H9 (cell line): Measurements from ENCODE around the gene MRPL36. TPM values are rescaled to one million over a fixed set of nuclear protein-coding genes. Genes with fewer than 3 reads are reported as not detected.

Experiments
- DNase-seq: peaks from one replicate; pipeline ENCODE4 v3.0.0-alpha.2; 2017
- H2AFZ ChIP-seq: one replicate; pipeline ENCODE4 v1.6.1; 2013; ENCODE audit warnings: mild to moderate bottlenecking, low read length, control low read depth, moderate library complexity
- H2AK5ac ChIP-seq: 2 replicates; pipeline ENCODE4 v1.6.1; 2013; ENCODE audit warnings: low read length, control low read depth, mixed read lengths; ENCODE audit not compliant: insufficient read length
- H2BK120ac ChIP-seq: one replicate; pipeline ENCODE4 v1.6.1; 2013; ENCODE audit warnings: low read depth, mild to moderate bottlenecking, low read length, control low read depth, inconsistent platforms; ENCODE audit not compliant: poor library complexity, severe bottlenecking
- H2BK12ac ChIP-seq: 2 replicates; pipeline ENCODE4 v1.6.1; 2013; ENCODE audit warnings: low read length, control low read depth, mixed read lengths, low read depth; ENCODE audit not compliant: insufficient read length
- H2BK15ac ChIP-seq: 2 replicates; pipeline ENCODE4 v1.6.1; 2013; ENCODE audit warnings: low read depth, low read length, control low read depth
- H2BK20ac ChIP-seq: one replicate; pipeline ENCODE4 v1.6.1; 2013; ENCODE audit warnings: low read depth, mild to moderate bottlenecking, low read length, control low read depth, inconsistent platforms; ENCODE audit not compliant: poor library complexity, severe bottlenecking
- H2BK5ac ChIP-seq: 2 replicates; pipeline ENCODE4 v1.6.1; 2013; ENCODE audit warnings: low read length, control low read depth, mixed read lengths; ENCODE audit not compliant: insufficient read length
- H3K14ac ChIP-seq: 2 replicates; pipeline ENCODE4 v1.6.1; 2013; ENCODE audit warnings: low read length, control low read depth; ENCODE audit not compliant: insufficient read depth
- H3K18ac ChIP-seq: 2 replicates; pipeline ENCODE4 v1.6.1; 2013; ENCODE audit warnings: low read depth, mild to moderate bottlenecking, mixed read lengths, low read length, control low read depth; ENCODE audit not compliant: insufficient read length
- H3K23ac ChIP-seq: 2 replicates; pipeline ENCODE4 v1.6.1; 2013; ENCODE audit warnings: low read length, control low read depth, mixed read lengths, low read depth; ENCODE audit not compliant: insufficient read length
- H3K23me2 ChIP-seq: 2 replicates; pipeline ENCODE4 v1.6.1; 2013; ENCODE audit warnings: low read depth, mild to moderate bottlenecking, mixed read lengths, low read length, control low read depth; ENCODE audit not compliant: insufficient read length, poor library complexity, severe bottlenecking
- H3K27ac ChIP-seq: 2 replicates; pipeline ENCODE4 v1.5.1; 2013; ENCODE audit warnings: low read length, control low read depth, mixed read lengths, low read depth; ENCODE audit not compliant: insufficient read length
- H3K27me3 ChIP-seq: 2 replicates; pipeline ENCODE4 v1.6.1; 2013; ENCODE audit warnings: low read length, control low read depth, inconsistent platforms; ENCODE audit not compliant: insufficient read depth
- H3K4ac ChIP-seq: 2 replicates; pipeline ENCODE4 v1.6.1; 2013; ENCODE audit warnings: low read depth, mild to moderate bottlenecking, control low read depth, inconsistent platforms, low read length, moderate library complexity
- H3K4me1 ChIP-seq: 2 replicates; pipeline ENCODE4 v1.6.1; 2013; ENCODE audit warnings: low read length, control low read depth, inconsistent platforms; ENCODE audit not compliant: insufficient read depth
- H3K4me2 ChIP-seq: 2 replicates; pipeline ENCODE4 v1.6.1; 2013; ENCODE audit warnings: low read length, control low read depth, mixed read lengths; ENCODE audit not compliant: insufficient read length, insufficient read depth
- H3K56ac ChIP-seq: 2 replicates; pipeline ENCODE4 v1.6.1; 2013; ENCODE audit warnings: low read depth, mild to moderate bottlenecking, mixed read lengths, low read length, control low read depth; ENCODE audit not compliant: insufficient read length
- H3K79me1 ChIP-seq: 2 replicates; pipeline ENCODE4 v1.6.1; 2013; ENCODE audit warnings: low read depth, mild to moderate bottlenecking, moderate library complexity, low read length, control low read depth, inconsistent platforms; ENCODE audit not compliant: insufficient read depth, poor library complexity, severe bottlenecking
- H3K79me2 ChIP-seq: 2 replicates; pipeline ENCODE4 v1.6.1; 2013; ENCODE audit warnings: low read length, control low read depth, inconsistent platforms; ENCODE audit not compliant: insufficient read depth
- H3K9ac ChIP-seq: 2 replicates; pipeline ENCODE4 v1.6.1; 2013; ENCODE audit warnings: low read length, control low read depth, mixed read lengths; ENCODE audit not compliant: insufficient read length; ENCODE audit errors: extremely low read depth
- H3K9me3 ChIP-seq: one replicate; pipeline ENCODE4 v1.6.1; 2013; ENCODE audit warnings: low read depth, low read length, inconsistent platforms; ENCODE audit not compliant: control insufficient read depth
- H3T11ph ChIP-seq: one replicate; pipeline ENCODE4 v1.6.1; 2013; ENCODE audit warnings: mild to moderate bottlenecking, low read length, control low read depth, inconsistent platforms
- H4K20me1 ChIP-seq: one replicate; pipeline ENCODE4 v1.6.1; 2013; ENCODE audit not compliant: control insufficient read depth, insufficient read length, insufficient read depth
- H4K5ac ChIP-seq: 2 replicates; pipeline ENCODE4 v1.6.1; 2013; ENCODE audit warnings: low read depth, mild to moderate bottlenecking, mixed read lengths, low read length, control low read depth; ENCODE audit not compliant: insufficient read length
- H4K8ac ChIP-seq: replicated peaks from 2 replicates; pipeline ENCODE4 v1.6.1; 2013; ENCODE audit warnings: low read length, control low read depth, mixed read lengths, low read depth; ENCODE audit not compliant: insufficient read length
- H4K91ac ChIP-seq: 2 replicates; pipeline ENCODE4 v1.6.1; 2013; ENCODE audit warnings: low read depth, mild to moderate bottlenecking, moderate library complexity, mixed read lengths, low read length, control low read depth; ENCODE audit not compliant: insufficient read length
- H3K27ac Mint-ChIP-seq, 3 experiments: 2 replicates in 2 of 3; 3 replicates in 1 of 3; pipeline ENCODE4 v1.8.0; 2020 to 2021; ENCODE audit warnings: mixed read lengths in 3 of 3, mild to moderate bottlenecking in 1 of 3, moderate library complexity in 1 of 3
- H3K27me3 Mint-ChIP-seq: 2 replicates; pipeline ENCODE4 v1.8.0; 2021; ENCODE audit warnings: low read depth, mild to moderate bottlenecking, moderate library complexity, mixed read lengths
- H3K36me3 Mint-ChIP-seq, 3 experiments: 2 replicates in 2 of 3; 3 replicates in 1 of 3; pipeline ENCODE4 v1.8.0; 2020 to 2021; ENCODE audit warnings: low read depth in 3 of 3, mixed read lengths in 3 of 3; ENCODE audit not compliant: insufficient read depth in 1 of 3
- H3K4me1 Mint-ChIP-seq, 2 experiments: 2 replicates each; pipeline ENCODE4 v1.8.0; 2020; ENCODE audit warnings: mixed read lengths in 2 of 2
- H3K4me3 Mint-ChIP-seq, 2 experiments: 2 replicates in 1 of 2; 3 replicates in 1 of 2; pipeline ENCODE4 v1.8.0; 2020 to 2021; ENCODE audit warnings: mild to moderate bottlenecking in 2 of 2, mixed read lengths in 2 of 2, moderate library complexity in 1 of 2
- H3K9me3 Mint-ChIP-seq, 2 experiments: 2 replicates in 1 of 2; 3 replicates in 1 of 2; pipeline ENCODE4 v1.8.0; 2020; ENCODE audit warnings: mild to moderate bottlenecking in 2 of 2, mixed read lengths in 2 of 2, moderate library complexity in 1 of 2
- WGBS: extraction: QIAGEN DNeasy Blood & Tissue Kit; methylation state at CpG from one replicate; pipeline ENCODE4 v1.1.7; 2013; ENCODE audit warnings: missing lambda C conversion rate, low lambda C conversion rate, mixed read lengths; ENCODE audit not compliant: insufficient read length; ENCODE audit errors: extremely low coverage; 5-methylcytosine and 5-hydroxymethylcytosine counted together
- total RNA-seq: library from RNA; stranded (reverse); gene quantifications from 2 replicates; pipeline ENCODE4 v1.2.1, GENCODE V29; 2021
- TF ChIP-seq, protein P1 (sequence below): fragments of 200-600 bp; sonication (generic); conservative IDR thresholded peaks from 3 replicates; pipeline ENCODE4 v1.8.0; 2021; ENCODE audit warnings: antibody characterized with exemption, mild to moderate bottlenecking

The MRPL36 gene
- total RNA-seq, 1 experiment from 2014 or later = 67.3 TPM

DNA sequence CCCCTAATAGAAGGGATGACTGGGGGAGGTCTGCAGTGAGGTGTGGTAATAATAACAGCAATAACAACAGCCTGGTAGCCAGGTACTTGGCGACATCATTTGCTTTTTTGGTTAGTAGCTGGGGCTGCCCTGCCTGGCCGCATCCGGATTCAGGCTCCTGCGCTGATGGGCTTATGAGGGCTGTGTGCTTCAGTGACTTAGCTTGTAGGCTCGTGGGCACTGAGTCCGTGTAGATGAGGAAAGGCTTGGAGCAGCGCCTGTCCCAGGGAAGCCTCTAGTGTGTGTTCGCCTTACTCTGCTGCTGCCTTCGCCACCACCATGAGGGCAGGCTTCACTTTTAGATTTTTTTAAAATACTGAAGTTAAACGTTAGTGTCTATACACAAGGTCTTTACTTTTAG, 6.1 kb upstream of the MRPL36 start:
- H3K9ac ChIP-seq = no peak overlapping the region
- no peak overlapping the region for H4K5ac ChIP-seq
- H3K27me3 Mint-ChIP-seq = no peaks in the 10 kb centered on the region
- H4K20me1 ChIP-seq = no peaks in the 10 kb centered on the region
- no peak overlapping the region for H2BK120ac ChIP-seq
- no peak overlapping the region for H3K14ac ChIP-seq
- H3K36me3 Mint-ChIP-seq = peaks cover 55 to 78% (median 75%) of the 10 kb centered on the region in 3 experiments
- DNase-seq = no peak
- peaks cover 6% of the 10 kb centered on the region for H3K79me1 ChIP-seq
- no peak overlapping the region for H4K91ac ChIP-seq
- H3K18ac ChIP-seq = no peak overlapping the region
- no peaks in the 10 kb centered on the region for H3K27me3 ChIP-seq
- H3K23ac ChIP-seq = no peak overlapping the region
- no peak overlapping the region for H3T11ph ChIP-seq
- H2BK5ac ChIP-seq = no peak overlapping the region
- no peak overlapping the region for H3K56ac ChIP-seq
- H2BK20ac ChIP-seq = no peak overlapping the region
- no peaks in the 10 kb centered on the region for H3K9me3 ChIP-seq
- no peak overlapping the region for H3K27ac ChIP-seq
- TF ChIP-seq, protein P1, sequence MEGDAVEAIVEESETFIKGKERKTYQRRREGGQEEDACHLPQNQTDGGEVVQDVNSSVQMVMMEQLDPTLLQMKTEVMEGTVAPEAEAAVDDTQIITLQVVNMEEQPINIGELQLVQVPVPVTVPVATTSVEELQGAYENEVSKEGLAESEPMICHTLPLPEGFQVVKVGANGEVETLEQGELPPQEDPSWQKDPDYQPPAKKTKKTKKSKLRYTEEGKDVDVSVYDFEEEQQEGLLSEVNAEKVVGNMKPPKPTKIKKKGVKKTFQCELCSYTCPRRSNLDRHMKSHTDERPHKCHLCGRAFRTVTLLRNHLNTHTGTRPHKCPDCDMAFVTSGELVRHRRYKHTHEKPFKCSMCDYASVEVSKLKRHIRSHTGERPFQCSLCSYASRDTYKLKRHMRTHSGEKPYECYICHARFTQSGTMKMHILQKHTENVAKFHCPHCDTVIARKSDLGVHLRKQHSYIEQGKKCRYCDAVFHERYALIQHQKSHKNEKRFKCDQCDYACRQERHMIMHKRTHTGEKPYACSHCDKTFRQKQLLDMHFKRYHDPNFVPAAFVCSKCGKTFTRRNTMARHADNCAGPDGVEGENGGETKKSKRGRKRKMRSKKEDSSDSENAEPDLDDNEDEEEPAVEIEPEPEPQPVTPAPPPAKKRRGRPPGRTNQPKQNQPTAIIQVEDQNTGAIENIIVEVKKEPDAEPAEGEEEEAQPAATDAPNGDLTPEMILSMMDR = no peak
- no peaks in the 10 kb centered on the region for H3K4me1 ChIP-seq
- no peak overlapping the region for H4K8ac ChIP-seq
- H3K79me2 ChIP-seq = peaks cover 13% of the 10 kb centered on the region; the same call in 1 of the 2 replicates
- no peak overlapping the region for H2BK12ac ChIP-seq
- WGBS = no CpG with 5 or more reads among the region's 10 CpGs
- H2AFZ ChIP-seq = no peak overlapping the region
- H3K4ac ChIP-seq = no peak overlapping the region
- peaks cover 10 to 14% of the 10 kb centered on the region in 2 experiments for H3K4me1 Mint-ChIP-seq
- no peak overlapping the region for H3K4me2 ChIP-seq
- no peak overlapping the region for H2BK15ac ChIP-seq
- H3K4me3 Mint-ChIP-seq = no peak overlapping the region
- peaks cover 3% of the 10 kb centered on the region for H3K23me2 ChIP-seq
- no peaks in the 10 kb centered on the region for H3K9me3 Mint-ChIP-seq
- no peak overlapping the region for H3K27ac Mint-ChIP-seq
- H2AK5ac ChIP-seq = no peak overlapping the region
